OCI-LY3 (cell line): ENCODE measurements around the gene F8.
"Not testable (repeated sequence)": the region's sequence is repeated elsewhere in the genome, so short reads cannot be mapped to it uniquely, and the experiment has no call there.

ENCODE experiments used
- CTCF ChIP-seq: fragments of 200-600, 300-600 bp; sonication (generic); IDR thresholded peaks from 2 replicates; pipeline ENCODE4 v1.5.1; 2014; ENCODE audit warnings: antibody characterized with exemption, low read length, low read depth
- EZH2phosphoT487 ChIP-seq: fragments of 200-600 bp; shearing (Covaris generic); IDR thresholded peaks from 2 replicates; pipeline ENCODE4 v1.6.1; 2018; ENCODE audit warnings: antibody characterized with exemption, mixed run types, low read depth

- not testable (repeated sequence) for TF ChIP-seq CTCF, EZH2phosphoT487
These were observed 112.0 kb downstream of the F8 start for GRCh38 chrX:154910528-154910927.
